Calu3 (cell line): ENCODE data around the gene DNAH7. TPM values are rescaled to one million over a fixed set of nuclear protein-coding genes. Genes with fewer than 3 reads are reported as not detected.

ENCODE experiments used
- BruUV-seq: library from RNA; stranded (reverse); fragments of 400-500 nt; replicated peaks from 2 replicates; lab custom pipeline; 2021; lab: Mats Ljungman, UMichigan
- CTCF ChIA-PET: fragments of 300-600 bp; sonication (Branson Sonifier 250); formaldehyde crosslinking; loops from one replicate; lab custom pipeline; 2022; ENCODE audit warnings: antibody characterized with exemption; lab: Charles Lee
- DNase-seq: peaks from one replicate; pipeline ENCODE4 v3.0.0; 2022
- H3K27ac Mint-ChIP-seq: one replicate; pipeline ENCODE4 v1.8.0; 2022; ENCODE audit warnings: mixed read lengths; ENCODE audit not compliant: unreplicated experiment
- H3K27me3 Mint-ChIP-seq: one replicate; pipeline ENCODE4 v1.8.0; 2022; ENCODE audit warnings: mixed read lengths; ENCODE audit not compliant: unreplicated experiment
- H3K36me3 Mint-ChIP-seq: one replicate; pipeline ENCODE4 v1.8.0; 2022; ENCODE audit warnings: mild to moderate bottlenecking, moderate library complexity, mixed read lengths; ENCODE audit not compliant: insufficient read depth, unreplicated experiment
- H3K4me1 Mint-ChIP-seq: one replicate; pipeline ENCODE4 v1.8.0; 2022; ENCODE audit warnings: mild to moderate bottlenecking, low read depth, mixed read lengths; ENCODE audit not compliant: unreplicated experiment
- H3K4me3 Mint-ChIP-seq: one replicate; pipeline ENCODE4 v1.8.0; 2022; ENCODE audit warnings: mild to moderate bottlenecking, low read depth, moderate library complexity, mixed read lengths; ENCODE audit not compliant: unreplicated experiment
- H3K9me3 Mint-ChIP-seq: one replicate; pipeline ENCODE4 v1.8.0; 2022; ENCODE audit warnings: low read depth, mixed read lengths; ENCODE audit not compliant: unreplicated experiment
- intact Hi-C: fragments of 100-400 bp; cut with micrococcal nuclease; formaldehyde crosslinking; loops from one replicate; pipeline ENCODE4 v1.10.0; 2022; ENCODE audit not compliant: unreplicated experiment
- total RNA-seq: library from RNA; stranded (reverse); gene quantifications from 2 replicates; pipeline ENCODE4 v1.2.3, GENCODE V29; 2022
- TF ChIP-seq, protein P1 (sequence below): fragments of 200-600 bp; IDR thresholded peaks from one replicate; pipeline ENCODE4 v1.8.0; 2022; ENCODE audit warnings: antibody characterized with exemption; ENCODE audit not compliant: unreplicated experiment

The DNAH7 gene
- total RNA-seq, 1 experiment from 2014 or later = 2.5 TPM

DNA sequence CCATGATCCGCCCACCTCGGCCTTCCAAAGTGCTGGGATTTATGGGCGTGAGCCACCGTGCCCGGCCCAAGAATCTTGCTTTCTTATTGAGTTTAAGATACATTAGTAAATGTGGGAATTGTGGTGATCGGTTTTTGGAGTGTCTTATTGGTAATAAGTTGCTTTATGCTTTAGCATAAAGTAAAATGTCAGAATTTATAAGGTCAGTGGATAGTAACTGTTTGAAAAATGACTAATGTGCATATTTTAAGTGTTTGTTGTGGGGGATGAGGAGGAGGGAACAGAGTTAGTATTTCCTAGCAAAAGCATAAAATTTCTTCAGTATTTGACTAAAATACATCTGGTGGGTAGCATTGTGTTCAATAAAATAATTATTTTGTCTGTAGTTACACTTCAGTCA is 334.2 kb downstream of the DNAH7 start:
- intact Hi-C loops = no loop called here
- no TSS peak for BruUV-seq
- no peaks in the 10 kb centered on the region for H3K9me3 Mint-ChIP-seq
- no peak overlapping the region for H3K4me3 Mint-ChIP-seq
- no peaks in the 10 kb centered on the region for H3K4me1 Mint-ChIP-seq
- DNase-seq = no peak
- no peaks in the 10 kb centered on the region for H3K36me3 Mint-ChIP-seq
- TF ChIP-seq, protein P1, sequence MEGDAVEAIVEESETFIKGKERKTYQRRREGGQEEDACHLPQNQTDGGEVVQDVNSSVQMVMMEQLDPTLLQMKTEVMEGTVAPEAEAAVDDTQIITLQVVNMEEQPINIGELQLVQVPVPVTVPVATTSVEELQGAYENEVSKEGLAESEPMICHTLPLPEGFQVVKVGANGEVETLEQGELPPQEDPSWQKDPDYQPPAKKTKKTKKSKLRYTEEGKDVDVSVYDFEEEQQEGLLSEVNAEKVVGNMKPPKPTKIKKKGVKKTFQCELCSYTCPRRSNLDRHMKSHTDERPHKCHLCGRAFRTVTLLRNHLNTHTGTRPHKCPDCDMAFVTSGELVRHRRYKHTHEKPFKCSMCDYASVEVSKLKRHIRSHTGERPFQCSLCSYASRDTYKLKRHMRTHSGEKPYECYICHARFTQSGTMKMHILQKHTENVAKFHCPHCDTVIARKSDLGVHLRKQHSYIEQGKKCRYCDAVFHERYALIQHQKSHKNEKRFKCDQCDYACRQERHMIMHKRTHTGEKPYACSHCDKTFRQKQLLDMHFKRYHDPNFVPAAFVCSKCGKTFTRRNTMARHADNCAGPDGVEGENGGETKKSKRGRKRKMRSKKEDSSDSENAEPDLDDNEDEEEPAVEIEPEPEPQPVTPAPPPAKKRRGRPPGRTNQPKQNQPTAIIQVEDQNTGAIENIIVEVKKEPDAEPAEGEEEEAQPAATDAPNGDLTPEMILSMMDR = no peak
- CTCF ChIA-PET = interaction anchor here (0.6 kb wide), 1 partner anchor 66 kb away, joined by 10 read pairs; no protein-coding TSS in a partner anchor
- no peak overlapping the region for H3K27ac Mint-ChIP-seq
- no peaks in the 10 kb centered on the region for H3K27me3 Mint-ChIP-seq

DNA sequence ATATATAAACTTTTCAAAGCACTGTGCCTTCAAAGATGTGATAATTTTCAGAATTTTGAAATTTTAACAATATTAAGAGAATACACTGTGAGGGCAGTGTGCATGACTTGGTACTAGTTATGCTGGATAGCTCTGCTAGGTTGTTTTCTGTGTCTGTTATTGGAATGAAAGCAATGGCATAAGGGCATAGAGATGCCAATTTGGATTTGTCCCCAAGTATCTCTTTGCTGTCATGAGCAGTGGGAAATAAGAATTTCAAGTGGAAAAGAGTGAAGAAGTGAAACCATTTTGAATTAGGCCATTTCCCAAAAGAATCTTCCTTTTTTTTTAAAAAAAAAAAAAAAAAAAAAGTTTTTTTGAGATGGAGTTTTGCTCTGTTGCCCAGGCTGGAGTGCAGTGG is 334.8 kb downstream of the DNAH7 start:
- H3K27me3 Mint-ChIP-seq = no peaks in the 10 kb centered on the region
- no peaks in the 10 kb centered on the region for H3K9me3 Mint-ChIP-seq
- no peak for DNase-seq
- intact Hi-C loops = no loop called here
- H3K27ac Mint-ChIP-seq = no peak overlapping the region
- H3K4me3 Mint-ChIP-seq = no peak overlapping the region
- TF ChIP-seq, protein P1 = no peak
- H3K36me3 Mint-ChIP-seq = no peaks in the 10 kb centered on the region
- BruUV-seq = no TSS peak
- CTCF ChIA-PET = interaction anchor here (0.6 kb wide), 1 partner anchor 66 kb away, joined by 10 read pairs; no protein-coding TSS in a partner anchor
- no peaks in the 10 kb centered on the region for H3K4me1 Mint-ChIP-seq

DNA sequence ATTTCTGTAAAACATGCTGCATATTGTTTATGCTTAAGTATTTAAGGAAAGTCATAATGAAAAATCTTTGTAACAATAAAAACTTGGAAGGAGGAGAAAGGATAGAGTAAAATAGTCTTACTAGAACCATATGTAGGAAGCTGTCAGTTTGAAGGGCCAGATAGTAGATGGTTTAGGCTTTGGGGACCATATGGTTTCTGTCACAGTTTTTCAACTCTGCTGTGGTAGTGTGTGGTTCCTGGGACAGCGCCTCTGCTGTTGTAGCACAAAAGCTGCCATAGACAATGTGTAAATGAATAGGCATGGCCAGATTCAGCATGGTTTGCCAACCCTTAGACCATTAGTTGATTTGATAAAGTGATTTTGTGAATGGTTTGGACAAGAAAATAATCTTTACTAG is 336.1 kb downstream of the DNAH7 start:
- H3K27ac Mint-ChIP-seq = no peak overlapping the region
- H3K4me1 Mint-ChIP-seq = no peaks in the 10 kb centered on the region
- intact Hi-C loops = no loop called here
- TF ChIP-seq, protein P1 = no peak
- no peaks in the 10 kb centered on the region for H3K9me3 Mint-ChIP-seq
- H3K36me3 Mint-ChIP-seq = no peaks in the 10 kb centered on the region
- CTCF ChIA-PET = no interaction called here
- H3K27me3 Mint-ChIP-seq = no peaks in the 10 kb centered on the region
- H3K4me3 Mint-ChIP-seq = no peak overlapping the region
- DNase-seq = no peak
- BruUV-seq = no TSS peak

DNA sequence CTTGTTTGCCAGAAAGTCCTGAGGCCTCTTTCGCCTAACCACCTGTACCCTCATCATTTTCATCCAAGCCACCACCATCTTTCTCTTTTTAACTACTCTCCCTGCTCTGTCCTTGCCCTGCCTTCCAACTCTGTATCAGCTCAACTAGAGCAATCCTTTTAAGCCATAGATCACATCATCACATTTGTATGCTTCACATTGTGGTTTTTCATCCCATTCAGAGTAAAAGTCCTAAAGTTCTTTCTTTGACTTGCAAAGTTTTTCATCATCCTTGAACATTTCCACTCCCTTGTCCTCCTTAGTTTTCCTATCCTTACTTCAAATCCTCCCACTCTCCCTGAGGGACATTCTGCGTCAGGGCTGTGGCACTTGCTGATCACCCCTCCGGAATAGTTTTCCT is 337.7 kb downstream of the DNAH7 start:
- H3K4me3 Mint-ChIP-seq = no peak overlapping the region
- H3K4me1 Mint-ChIP-seq = no peaks in the 10 kb centered on the region
- no peaks in the 10 kb centered on the region for H3K36me3 Mint-ChIP-seq
- no peak for DNase-seq
- TF ChIP-seq, protein P1 = no peak
- intact Hi-C loops = no loop called here
- CTCF ChIA-PET = interaction anchor here (0.6 kb wide), 1 partner anchor 133 kb away, joined by 10 read pairs; no protein-coding TSS in a partner anchor
- no TSS peak for BruUV-seq
- H3K9me3 Mint-ChIP-seq = no peaks in the 10 kb centered on the region
- H3K27ac Mint-ChIP-seq = no peak overlapping the region
- H3K27me3 Mint-ChIP-seq = no peaks in the 10 kb centered on the region
